Measurements from ENCODE around the gene PCSK4. TPM values are rescaled to one million over a fixed set of nuclear protein-coding genes. Genes with fewer than 3 reads are reported as not detected.

Gene PCSK4
- polyA plus RNA-seq, 2 of the 4 experiments (the other 2 are of a cell fraction), result 0.76 to 2.1 TPM

DNA sequence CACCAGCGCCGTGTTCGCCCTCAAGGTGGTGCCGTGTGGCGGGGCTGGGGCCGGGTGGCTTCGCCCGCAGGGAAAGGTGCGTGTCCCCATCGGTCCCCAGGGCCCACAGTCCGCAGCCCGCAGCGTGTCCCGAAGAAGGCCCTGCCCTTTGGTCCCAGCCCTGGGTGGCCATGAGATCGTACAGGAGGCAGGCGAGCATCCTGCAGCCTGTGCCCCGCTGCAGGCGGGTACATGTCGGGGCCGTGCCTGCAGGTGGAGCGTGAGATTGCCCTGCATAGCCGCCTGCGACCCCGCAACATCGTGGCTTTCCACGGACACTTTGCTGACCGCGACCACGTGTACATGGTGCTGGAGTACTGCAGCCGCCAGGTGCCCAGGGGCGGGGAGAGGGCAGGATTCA is 35.2 kb upstream of the PCSK4 start:
- no peak overlapping the region for H3K4me3 ChIP-seq
- no peaks in the 10 kb centered on the region for H3K4me1 ChIP-seq
- ATAC-seq (peak; percentile 48 to 62; a peak in 5 of 6 replicates), DNase-seq (ENCODE audit: low read depth in 1 of 2, low spot score in 1 of 2) (no peak), FAIRE-seq (no peak)
- TF ChIP-seq CBX2 (IDR thresholded peaks at IDR 0.05; ENCODE audit: borderline replicate concordance, low read depth) (no peak), TP53 (CRISPR knock-in tag; IDR thresholded peaks at IDR 0.05) (no peak), PHF8 (IDR thresholded peaks at IDR 0.05; ENCODE audit: borderline replicate concordance, low read depth) (no peak), RAD21 (conservative IDR thresholded peaks at IDR 0.05 in 1 of 2, IDR thresholded peaks at IDR 0.05 in 1 of 2) (no peak), JUN (IDR thresholded peaks at IDR 0.05) (no peak), MAZ (IDR thresholded peaks at IDR 0.05; ENCODE audit: borderline replicate concordance, low read depth, low read length) (no peak), KDM1A (IDR thresholded peaks at IDR 0.05; ENCODE audit: low read depth) (no peak), MAFK (IDR thresholded peaks at IDR 0.05; ENCODE audit: partially characterized antibody) (no peak), FOSB (CRISPR knock-in tag; IDR thresholded peaks at IDR 0.05) (no peak), RARB (CRISPR knock-in tag; IDR thresholded peaks at IDR 0.05) (no peak), FOSL2 (IDR thresholded peaks at IDR 0.05) (no peak), FOSL2 (CRISPR knock-in tag; IDR thresholded peaks at IDR 0.05) (no peak), GATA3 (IDR thresholded peaks at IDR 0.05; ENCODE audit: borderline replicate concordance) (no peak)
- TF ChIP-seq, protein P1, sequence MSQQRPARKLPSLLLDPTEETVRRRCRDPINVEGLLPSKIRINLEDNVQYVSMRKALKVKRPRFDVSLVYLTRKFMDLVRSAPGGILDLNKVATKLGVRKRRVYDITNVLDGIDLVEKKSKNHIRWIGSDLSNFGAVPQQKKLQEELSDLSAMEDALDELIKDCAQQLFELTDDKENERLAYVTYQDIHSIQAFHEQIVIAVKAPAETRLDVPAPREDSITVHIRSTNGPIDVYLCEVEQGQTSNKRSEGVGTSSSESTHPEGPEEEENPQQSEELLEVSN (IDR thresholded peaks at IDR 0.05; ENCODE audit: borderline replicate concordance, low read depth), result no peak
- TF ChIP-seq, protein P2, sequence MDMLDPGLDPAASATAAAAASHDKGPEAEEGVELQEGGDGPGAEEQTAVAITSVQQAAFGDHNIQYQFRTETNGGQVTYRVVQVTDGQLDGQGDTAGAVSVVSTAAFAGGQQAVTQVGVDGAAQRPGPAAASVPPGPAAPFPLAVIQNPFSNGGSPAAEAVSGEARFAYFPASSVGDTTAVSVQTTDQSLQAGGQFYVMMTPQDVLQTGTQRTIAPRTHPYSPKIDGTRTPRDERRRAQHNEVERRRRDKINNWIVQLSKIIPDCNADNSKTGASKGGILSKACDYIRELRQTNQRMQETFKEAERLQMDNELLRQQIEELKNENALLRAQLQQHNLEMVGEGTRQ (IDR thresholded peaks at IDR 0.05), result no peak
- no peak overlapping the region for H3K4me2 ChIP-seq
- H3K27ac ChIP-seq, result no peak overlapping the region
- POLR2A ChIA-PET, result no interaction called here
- H3K9me3 ChIP-seq, result no peaks in the 10 kb centered on the region
- CTCF ChIA-PET, result interaction anchor here (1.1 to 1.9 kb wide), 2 partner anchors 9 to 21 kb away, joined by 5 to 6 read pairs; no protein-coding TSS in a partner anchor
- no CpG with 5 or more reads among the region's 31 CpGs for WGBS (ENCODE audit: missing lambda C conversion rate)

DNA sequence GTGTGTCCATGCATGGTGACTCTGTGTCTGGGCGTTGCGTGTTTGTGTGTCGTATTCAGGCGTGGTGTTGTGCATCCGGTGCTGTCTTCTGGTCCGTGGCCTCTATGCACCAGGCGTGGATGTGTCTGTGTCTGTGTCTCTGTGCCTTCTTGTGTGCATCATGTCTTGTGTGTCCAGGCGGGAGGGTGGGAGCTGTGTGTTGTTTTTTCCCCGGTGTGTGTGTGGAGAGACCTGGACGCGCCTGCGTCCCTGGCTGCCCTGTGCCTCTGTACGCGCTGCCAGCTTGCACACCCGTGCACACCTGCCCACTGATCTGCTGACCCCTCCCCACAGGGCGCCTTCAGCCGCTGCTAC is 34.8 kb upstream of the PCSK4 start:
- Histone ChIP-seq H3K4me1 (no peaks in the 10 kb centered on the region), H3K9me3 (no peaks in the 10 kb centered on the region), H3K27ac (no peak overlapping the region), H3K4me3 (no peak overlapping the region), H3K4me2 (no peak overlapping the region)
- TF ChIP-seq CHD2 (IDR thresholded peaks at IDR 0.05; ENCODE audit: low read length, partially characterized antibody) (no peak), JUN (IDR thresholded peaks at IDR 0.05) (no peak), HDAC2 (IDR thresholded peaks at IDR 0.05) (no peak), PHF8 (IDR thresholded peaks at IDR 0.05; ENCODE audit: borderline replicate concordance, low read depth) (no peak), TP53 (CRISPR knock-in tag; IDR thresholded peaks at IDR 0.05) (no peak), CEBPB (IDR thresholded peaks at IDR 0.05) (no peak), EHF (CRISPR knock-in tag; IDR thresholded peaks at IDR 0.05) (no peak), HEYL (CRISPR knock-in tag; IDR thresholded peaks at IDR 0.05) (no peak), ZSCAN20 (CRISPR knock-in tag; IDR thresholded peaks at IDR 0.05) (no peak), KDM1A (IDR thresholded peaks at IDR 0.05; ENCODE audit: low read depth) (no peak)
- TF ChIP-seq, protein P3, sequence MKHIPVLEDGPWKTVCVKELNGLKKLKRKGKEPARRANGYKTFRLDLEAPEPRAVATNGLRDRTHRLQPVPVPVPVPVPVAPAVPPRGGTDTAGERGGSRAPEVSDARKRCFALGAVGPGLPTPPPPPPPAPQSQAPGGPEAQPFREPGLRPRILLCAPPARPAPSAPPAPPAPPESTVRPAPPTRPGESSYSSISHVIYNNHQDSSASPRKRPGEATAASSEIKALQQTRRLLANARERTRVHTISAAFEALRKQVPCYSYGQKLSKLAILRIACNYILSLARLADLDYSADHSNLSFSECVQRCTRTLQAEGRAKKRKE (CRISPR knock-in tag; IDR thresholded peaks at IDR 0.05; ENCODE audit: low read depth), result no peak
- TF ChIP-seq, protein P4, sequence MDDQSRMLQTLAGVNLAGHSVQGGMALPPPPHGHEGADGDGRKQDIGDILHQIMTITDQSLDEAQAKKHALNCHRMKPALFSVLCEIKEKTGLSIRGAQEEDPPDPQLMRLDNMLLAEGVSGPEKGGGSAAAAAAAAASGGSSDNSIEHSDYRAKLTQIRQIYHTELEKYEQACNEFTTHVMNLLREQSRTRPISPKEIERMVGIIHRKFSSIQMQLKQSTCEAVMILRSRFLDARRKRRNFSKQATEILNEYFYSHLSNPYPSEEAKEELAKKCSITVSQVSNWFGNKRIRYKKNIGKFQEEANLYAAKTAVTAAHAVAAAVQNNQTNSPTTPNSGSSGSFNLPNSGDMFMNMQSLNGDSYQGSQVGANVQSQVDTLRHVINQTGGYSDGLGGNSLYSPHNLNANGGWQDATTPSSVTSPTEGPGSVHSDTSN (IDR thresholded peaks at IDR 0.05), result no peak
- TF ChIP-seq, protein P5, sequence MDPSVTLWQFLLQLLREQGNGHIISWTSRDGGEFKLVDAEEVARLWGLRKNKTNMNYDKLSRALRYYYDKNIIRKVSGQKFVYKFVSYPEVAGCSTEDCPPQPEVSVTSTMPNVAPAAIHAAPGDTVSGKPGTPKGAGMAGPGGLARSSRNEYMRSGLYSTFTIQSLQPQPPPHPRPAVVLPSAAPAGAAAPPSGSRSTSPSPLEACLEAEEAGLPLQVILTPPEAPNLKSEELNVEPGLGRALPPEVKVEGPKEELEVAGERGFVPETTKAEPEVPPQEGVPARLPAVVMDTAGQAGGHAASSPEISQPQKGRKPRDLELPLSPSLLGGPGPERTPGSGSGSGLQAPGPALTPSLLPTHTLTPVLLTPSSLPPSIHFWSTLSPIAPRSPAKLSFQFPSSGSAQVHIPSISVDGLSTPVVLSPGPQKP (IDR thresholded peaks at IDR 0.05; ENCODE audit: low read depth, low read length), result no peak
- TF ChIP-seq, protein P2 (IDR thresholded peaks at IDR 0.05), result no peak
- DNase-seq (ENCODE audit: low read depth in 1 of 2, low spot score in 1 of 2), result no peak
- 18% methylated on average over 9 of the region's 17 CpGs for WGBS (ENCODE audit: missing lambda C conversion rate)
- FAIRE-seq, result no peak
- ChIA-PET POLR2A (no interaction called here), CTCF (interaction anchor here (1.1 to 1.9 kb wide), 2 partner anchors 9 to 22 kb away, joined by 5 to 6 read pairs; no protein-coding TSS in a partner anchor)
- ATAC-seq, result peak; percentile 7 to 36; a peak in 3 of 6 replicates

All from A549 (cell line).